ENCODE data around the gene DAAM1.

DNA sequence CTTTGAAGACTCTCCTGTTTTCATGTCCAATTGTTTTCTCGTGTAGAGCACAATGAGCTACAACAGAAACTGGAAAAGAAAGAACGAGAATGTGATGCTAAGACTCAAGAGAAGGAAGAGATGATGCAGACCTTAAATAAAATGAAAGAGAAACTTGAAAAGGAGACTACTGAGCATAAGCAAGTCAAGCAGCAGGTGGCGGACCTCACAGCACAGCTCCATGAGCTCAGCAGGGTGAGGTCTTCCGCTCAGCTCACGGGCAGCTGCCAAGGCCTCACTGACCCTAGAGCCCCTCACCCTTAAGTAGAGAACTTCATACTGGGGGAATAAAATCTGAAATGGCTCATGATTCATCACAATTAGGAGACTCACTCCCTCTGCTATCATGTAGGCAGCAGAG lies 142.0 kb downstream of the DAAM1 start:
- TF ChIP-seq, protein P1, sequence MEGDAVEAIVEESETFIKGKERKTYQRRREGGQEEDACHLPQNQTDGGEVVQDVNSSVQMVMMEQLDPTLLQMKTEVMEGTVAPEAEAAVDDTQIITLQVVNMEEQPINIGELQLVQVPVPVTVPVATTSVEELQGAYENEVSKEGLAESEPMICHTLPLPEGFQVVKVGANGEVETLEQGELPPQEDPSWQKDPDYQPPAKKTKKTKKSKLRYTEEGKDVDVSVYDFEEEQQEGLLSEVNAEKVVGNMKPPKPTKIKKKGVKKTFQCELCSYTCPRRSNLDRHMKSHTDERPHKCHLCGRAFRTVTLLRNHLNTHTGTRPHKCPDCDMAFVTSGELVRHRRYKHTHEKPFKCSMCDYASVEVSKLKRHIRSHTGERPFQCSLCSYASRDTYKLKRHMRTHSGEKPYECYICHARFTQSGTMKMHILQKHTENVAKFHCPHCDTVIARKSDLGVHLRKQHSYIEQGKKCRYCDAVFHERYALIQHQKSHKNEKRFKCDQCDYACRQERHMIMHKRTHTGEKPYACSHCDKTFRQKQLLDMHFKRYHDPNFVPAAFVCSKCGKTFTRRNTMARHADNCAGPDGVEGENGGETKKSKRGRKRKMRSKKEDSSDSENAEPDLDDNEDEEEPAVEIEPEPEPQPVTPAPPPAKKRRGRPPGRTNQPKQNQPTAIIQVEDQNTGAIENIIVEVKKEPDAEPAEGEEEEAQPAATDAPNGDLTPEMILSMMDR (IDR thresholded peaks at IDR 0.05) = no peak
- TF ChIP-seq POLR2A (IDR thresholded peaks at IDR 0.05) = no peak

Measured in thyroid gland (tissue), 4 donors.